ENCODE data around the gene CNGA2. TPM values are rescaled to one million over a fixed set of nuclear protein-coding genes. Genes with fewer than 3 reads are reported as not detected.

CNGA2 gene
- total RNA-seq, 1 experiment from 2014 or later: not detected

- RAD21 ChIA-PET (ENCODE audit: low non-redundant PET in 1 of 2, low total read pairs in 2 of 2, uncharacterized antibody in 2 of 2, unreplicated experiment in 2 of 2): no interaction called here
These were observed 23.4 kb upstream of the CNGA2 start for GRCh38 chrX:151711154-151711553.

More at GRCh38 chrX:151711154-151711553, 23.4 kb upstream of the CNGA2 start:
- H3K79me2 ChIP-seq (ENCODE audit: insufficient read depth, low read length): no peaks in the 10 kb centered on the region
- no peaks in the 10 kb centered on the region for H3K9me2 ChIP-seq (ENCODE audit: insufficient read depth)
- H3K9ac ChIP-seq (ENCODE audit: low read length): no peak overlapping the region
- no peak overlapping the region for H2AFZ ChIP-seq (ENCODE audit: low read depth, low read length, poor library complexity, severe bottlenecking)
- DNase-seq (ENCODE audit: low read depth, low spot score): no peak
- no peak for ATAC-seq
- intact Hi-C loops (cut with micrococcal nuclease): loop anchor here (5.0 kb wide), 1 partner anchor 926 kb away; the partner anchor contains the start of gene GABRQ
- H3K9me3 ChIP-seq (ENCODE audit: control insufficient read depth in 1 of 2, insufficient read depth in 1 of 2, low read depth in 1 of 2, low read length in 2 of 2): no peaks in the 10 kb centered on the region
- H4K20me1 ChIP-seq (ENCODE audit: insufficient read depth): no peaks in the 10 kb centered on the region
- ChIA-PET CTCF (interaction anchor here (1.1 kb wide), 1 partner anchor 922 kb away, joined by 3 read pairs; no protein-coding TSS in a partner anchor), POLR2A (no interaction called here)
- H3K27ac ChIP-seq (ENCODE audit: low read depth, low read length): no peak overlapping the region
- H3K4me1 ChIP-seq (ENCODE audit: control insufficient read depth in 1 of 2, insufficient read depth in 2 of 2, low read length in 2 of 2): no peaks in the 10 kb centered on the region
- H3K27me3 ChIP-seq (ENCODE audit: insufficient read depth, low read length): no peaks in the 10 kb centered on the region
- no peaks in the 10 kb centered on the region for H3K36me3 ChIP-seq (ENCODE audit: control insufficient read depth in 1 of 2, insufficient read depth in 2 of 2, low read length in 2 of 2)
- TF ChIP-seq CEBPB (IDR thresholded peaks at IDR 0.05; ENCODE audit: low read depth): no peak
- no peak for TF ChIP-seq CBX3 (IDR thresholded peaks at IDR 0.05; ENCODE audit: low read depth)
- TF ChIP-seq, protein P1, sequence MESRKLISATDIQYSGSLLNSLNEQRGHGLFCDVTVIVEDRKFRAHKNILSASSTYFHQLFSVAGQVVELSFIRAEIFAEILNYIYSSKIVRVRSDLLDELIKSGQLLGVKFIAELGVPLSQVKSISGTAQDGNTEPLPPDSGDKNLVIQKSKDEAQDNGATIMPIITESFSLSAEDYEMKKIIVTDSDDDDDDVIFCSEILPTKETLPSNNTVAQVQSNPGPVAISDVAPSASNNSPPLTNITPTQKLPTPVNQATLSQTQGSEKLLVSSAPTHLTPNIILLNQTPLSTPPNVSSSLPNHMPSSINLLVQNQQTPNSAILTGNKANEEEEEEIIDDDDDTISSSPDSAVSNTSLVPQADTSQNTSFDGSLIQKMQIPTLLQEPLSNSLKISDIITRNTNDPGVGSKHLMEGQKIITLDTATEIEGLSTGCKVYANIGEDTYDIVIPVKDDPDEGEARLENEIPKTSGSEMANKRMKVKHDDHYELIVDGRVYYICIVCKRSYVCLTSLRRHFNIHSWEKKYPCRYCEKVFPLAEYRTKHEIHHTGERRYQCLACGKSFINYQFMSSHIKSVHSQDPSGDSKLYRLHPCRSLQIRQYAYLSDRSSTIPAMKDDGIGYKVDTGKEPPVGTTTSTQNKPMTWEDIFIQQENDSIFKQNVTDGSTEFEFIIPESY (IDR thresholded peaks at IDR 0.05; ENCODE audit: extremely low read depth, insufficient replicate concordance, low read length): no peak
- no peak for TF ChIP-seq SP1 (IDR thresholded peaks at IDR 0.05; ENCODE audit: low read depth)
- TF ChIP-seq SIN3A (IDR thresholded peaks at IDR 0.05; ENCODE audit: low read depth): no peak
- TF ChIP-seq RAD21 (IDR thresholded peaks at IDR 0.05; ENCODE audit: low read depth): no peak
- no peak for TF ChIP-seq JUND (IDR thresholded peaks at IDR 0.05)
- TF ChIP-seq MAX (IDR thresholded peaks at IDR 0.05): no peak
- TF ChIP-seq EGR1 (IDR thresholded peaks at IDR 0.05; ENCODE audit: low read depth): no peak
- no peak for TF ChIP-seq YY1 (IDR thresholded peaks at IDR 0.05; ENCODE audit: extremely low read depth, insufficient replicate concordance, low read depth, low read length)
- TF ChIP-seq, protein P2, sequence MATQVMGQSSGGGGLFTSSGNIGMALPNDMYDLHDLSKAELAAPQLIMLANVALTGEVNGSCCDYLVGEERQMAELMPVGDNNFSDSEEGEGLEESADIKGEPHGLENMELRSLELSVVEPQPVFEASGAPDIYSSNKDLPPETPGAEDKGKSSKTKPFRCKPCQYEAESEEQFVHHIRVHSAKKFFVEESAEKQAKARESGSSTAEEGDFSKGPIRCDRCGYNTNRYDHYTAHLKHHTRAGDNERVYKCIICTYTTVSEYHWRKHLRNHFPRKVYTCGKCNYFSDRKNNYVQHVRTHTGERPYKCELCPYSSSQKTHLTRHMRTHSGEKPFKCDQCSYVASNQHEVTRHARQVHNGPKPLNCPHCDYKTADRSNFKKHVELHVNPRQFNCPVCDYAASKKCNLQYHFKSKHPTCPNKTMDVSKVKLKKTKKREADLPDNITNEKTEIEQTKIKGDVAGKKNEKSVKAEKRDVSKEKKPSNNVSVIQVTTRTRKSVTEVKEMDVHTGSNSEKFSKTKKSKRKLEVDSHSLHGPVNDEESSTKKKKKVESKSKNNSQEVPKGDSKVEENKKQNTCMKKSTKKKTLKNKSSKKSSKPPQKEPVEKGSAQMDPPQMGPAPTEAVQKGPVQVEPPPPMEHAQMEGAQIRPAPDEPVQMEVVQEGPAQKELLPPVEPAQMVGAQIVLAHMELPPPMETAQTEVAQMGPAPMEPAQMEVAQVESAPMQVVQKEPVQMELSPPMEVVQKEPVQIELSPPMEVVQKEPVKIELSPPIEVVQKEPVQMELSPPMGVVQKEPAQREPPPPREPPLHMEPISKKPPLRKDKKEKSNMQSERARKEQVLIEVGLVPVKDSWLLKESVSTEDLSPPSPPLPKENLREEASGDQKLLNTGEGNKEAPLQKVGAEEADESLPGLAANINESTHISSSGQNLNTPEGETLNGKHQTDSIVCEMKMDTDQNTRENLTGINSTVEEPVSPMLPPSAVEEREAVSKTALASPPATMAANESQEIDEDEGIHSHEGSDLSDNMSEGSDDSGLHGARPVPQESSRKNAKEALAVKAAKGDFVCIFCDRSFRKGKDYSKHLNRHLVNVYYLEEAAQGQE (IDR thresholded peaks at IDR 0.05; ENCODE audit: low read depth): no peak
- TF ChIP-seq ZFX (IDR thresholded peaks at IDR 0.05): no peak
- TF ChIP-seq ELF1 (IDR thresholded peaks at IDR 0.05; ENCODE audit: borderline replicate concordance, low read depth): no peak
- TF ChIP-seq SRF (IDR thresholded peaks at IDR 0.05; ENCODE audit: low read depth): no peak
- TF ChIP-seq EZH2phosphoT487 (IDR thresholded peaks at IDR 0.05; ENCODE audit: borderline replicate concordance): no peak
- H3K4me3 ChIP-seq (replicated peaks in 1 of 2; ENCODE audit: low read depth in 1 of 2, low read length in 2 of 2): no peak overlapping the region
- BruUV-seq (replicated peaks): no TSS peak
- H3K4me2 ChIP-seq (ENCODE audit: low read length): no peak overlapping the region
